Amniotic stem cell (primary cell): ENCODE measurements around the gene RMI1.

Experiments
- DNase-seq: peaks from one replicate; lab custom pipeline; 2025; lab: John Stamatoyannopoulos, UW

Gene RMI1

GRCh38 chr9:83969602-83970001 is 11.0 kb upstream of the RMI1 start:
- no peak for DNase-seq

GRCh38 chr9:83971485-83971884 is 9.1 kb upstream of the RMI1 start:
- no peak for DNase-seq

GRCh38 chr9:83972286-83972685 is 8.3 kb upstream of the RMI1 start:
- DNase-seq: no peak

GRCh38 chr9:83975300-83975699 is 5.3 kb upstream of the RMI1 start:
- DNase-seq: no peak

GRCh38 chr9:83976372-83976771 is 4.2 kb upstream of the RMI1 start:
- DNase-seq: no peak

- no peak for DNase-seq
Measured at GRCh38 chr9:83977196-83977595, 3.4 kb upstream of the RMI1 start.

GRCh38 chr9:83978992-83979811 is 1.4 kb upstream of the RMI1 start:
- DNase-seq: peak; percentile 41

- peak; percentile 94 for DNase-seq
Measured at GRCh38 chr9:83979812-83980394, 702 bp upstream of the RMI1 start, which contains the start of gene HNRNPK. Gene HNRNPK (minus strand): TSS chr9:83980215. CDS start chr9:83978252, 1,963 bp downstream.

GRCh38 chr9:83981126-83981871 is 694 bp downstream of the RMI1 start:
- DNase-seq: no peak

- DNase-seq: no peak
Measured at GRCh38 chr9:83986195-83986594, 5.6 kb downstream of the RMI1 start.

- no peak for DNase-seq
Measured at GRCh38 chr9:83986765-83987401, 6.3 kb downstream of the RMI1 start.

- DNase-seq: no peak
Measured at GRCh38 chr9:83987402-83987791, 6.8 kb downstream of the RMI1 start.

- no peak for DNase-seq
Measured at GRCh38 chr9:83988411-83988810, 7.8 kb downstream of the RMI1 start.

- DNase-seq: no peak
Measured at GRCh38 chr9:83991355-83991754, 10.8 kb downstream of the RMI1 start.

GRCh38 chr9:83992407-83992806 is 11.8 kb downstream of the RMI1 start:
- DNase-seq: no peak

GRCh38 chr9:83992901-83993300 is 12.3 kb downstream of the RMI1 start:
- no peak for DNase-seq

- no peak for DNase-seq
Measured at GRCh38 chr9:83996126-83996525, 15.5 kb downstream of the RMI1 start.

GRCh38 chr9:83999141-83999918 is 18.7 kb downstream of the RMI1 start:
- DNase-seq: no peak

- no peak for DNase-seq
Measured at GRCh38 chr9:84000186-84000585, 19.6 kb downstream of the RMI1 start.

GRCh38 chr9:84001621-84002020 is 21.0 kb downstream of the RMI1 start:
- no peak for DNase-seq

GRCh38 chr9:84002344-84002743 is 21.7 kb downstream of the RMI1 start:
- DNase-seq: no peak

GRCh38 chr9:84003246-84003645 is 22.6 kb downstream of the RMI1 start:
- DNase-seq: no peak
